Right lobe of liver (tissue), 6 donors: Measurements from ENCODE around the gene CENPP. TPM values are rescaled to one million over a fixed set of nuclear protein-coding genes. Genes with fewer than 3 reads are reported as not detected.

ENCODE experiments used
- ATAC-seq, 4 donors: fragments of 200-7000 bp; cut with Tn5 transposase; one replicate each; pipeline ENCODE4 v1.9.1; 2020; ENCODE audit warnings: mild to moderate bottlenecking in 4 of 4, moderate library complexity in 4 of 4
- DNase-seq, 3 donors: peaks; one replicate each; pipeline ENCODE4 v3.0.0-alpha.2; 2020
- H3K27ac ChIP-seq, 3 donors: fragments of 200-600 bp; one replicate each; pipeline ENCODE4 v1.8.0; 2022
- H3K27me3 ChIP-seq, 2 donors: fragments of 200-600 bp; one replicate each; pipeline ENCODE4 v1.8.0; 2022
- H3K36me3 ChIP-seq, 4 donors: fragments of 200-600 bp; sonication (generic) in 1 of 4; one replicate each; pipeline versions ENCODE4 v1.5.1 to v1.8.0; 2017 to 2022; ENCODE audit warnings: control low read depth in 1 of 4
- H3K4me1 ChIP-seq, 4 donors: fragments of 200-600 bp; sonication (generic) in 1 of 4; one replicate each; pipeline versions ENCODE4 v1.5.1 to v1.8.0; 2017 to 2022; ENCODE audit warnings: control low read depth in 1 of 4
- H3K4me3 ChIP-seq, 3 donors: fragments of 200-600 bp; one replicate each; pipeline ENCODE4 v1.8.0; 2022
- H3K9me3 ChIP-seq, 4 donors: fragments of 200-600 bp; sonication (generic) in 1 of 4; one replicate each; pipeline versions ENCODE4 v1.5.1 to v1.8.0; 2017 to 2022; ENCODE audit warnings: control low read depth in 1 of 4
- CTCF ChIP-seq, 4 donors: fragments of 200-600 bp in 3 of 4; fragments of 450-650 bp in 1 of 4; IDR thresholded peaks; one replicate each; pipeline versions ENCODE4 v1.5.1 to v1.8.0; 2016 to 2022; ENCODE audit warnings: antibody characterized with exemption in 4 of 4, mild to moderate bottlenecking in 2 of 4
- POLR2A ChIP-seq: fragments of 450-650 bp; IDR thresholded peaks from one replicate; pipeline ENCODE4 v1.6.1; 2017; ENCODE audit warnings: antibody characterized with exemption, mild to moderate bottlenecking
- WGBS: methylation state at CpG from one replicate; pipeline ENCODE4 v1.1.6; 2018; ENCODE audit warnings: low coverage, low lambda C conversion rate; ENCODE audit not compliant: insufficient coverage; ENCODE audit errors: missing lambda C conversion rate; 5-methylcytosine and 5-hydroxymethylcytosine counted together
- intact Hi-C, 2 donors: fragments of 100-400 bp; cut with DNase I; formaldehyde crosslinking; loops; one replicate each; pipeline versions ENCODE4 v1.11.2 to v1.14.1; 2022
- total RNA-seq, 6 experiments: library from RNA; depleted of rRNA in 2 of 6; stranded (reverse); fragments of >200 nt in 2 of 6; fragmentation: NEBNext Ultra II Directional in 3 of 6; extraction: Animal tissue kit (Norgen Biotek cat#: 25700) in 3 of 6; gene quantifications; one replicate each; pipeline versions ENCODE4 v1.1.0 to v1.2.4, GENCODE V29; 2016 to 2023
- donor health status: DM: no; HTN: yes; CAD: no.
- donor health status: DM: no; HTN: no; CAD: no.
- donor health status: DM: no; HTN: no; CAD: no.
- donor health status: DM: no; HTN: yes; CAD: no.
- donor health status: DM: no; HTN: yes; CAD: no.

The CENPP gene
- total RNA-seq, 6 experiments from 2014 or later = 1.0 to 3.7 (median 1.5) TPM

GRCh38 chr9:92558612-92559374, 233.0 kb downstream of the CENPP start:
- intact Hi-C loops = no loop called here
- no peak overlapping the region for H3K27ac ChIP-seq
- 97% methylated on average over 6 of the region's 16 CpGs for WGBS
- no peaks in the 10 kb centered on the region for H3K4me1 ChIP-seq
- DNase-seq (no peak), ATAC-seq (no peak)
- TF ChIP-seq CTCF (IDR thresholded peaks at IDR 0.05) (no peak), POLR2A (no peak)
- H3K4me3 ChIP-seq = no peak overlapping the region
- no peaks in the 10 kb centered on the region for H3K36me3 ChIP-seq
- H3K27me3 ChIP-seq = no peaks in the 10 kb centered on the region
- no peaks in the 10 kb centered on the region for H3K9me3 ChIP-seq

GRCh38 chr9:92561374-92562330, 235.9 kb downstream of the CENPP start:
- H3K27ac ChIP-seq = no peak overlapping the region
- H3K9me3 ChIP-seq = no peaks in the 10 kb centered on the region
- DNase-seq = no peak
- no peak overlapping the region for H3K4me3 ChIP-seq
- WGBS = 79% methylated on average over 5 of the region's 5 CpGs
- no peak for TF ChIP-seq POLR2A
- TF ChIP-seq CTCF (IDR thresholded peaks at IDR 0.05) = no peak
- H3K27me3 ChIP-seq = no peaks in the 10 kb centered on the region
- ATAC-seq = no peak
- no peaks in the 10 kb centered on the region for H3K4me1 ChIP-seq
- intact Hi-C loops = no loop called here
- H3K36me3 ChIP-seq = no peaks in the 10 kb centered on the region

- H3K27me3 ChIP-seq = no peaks in the 10 kb centered on the region
Observed at GRCh38 chr9:92562461-92562967, 236.8 kb downstream of the CENPP start.

More at GRCh38 chr9:92562461-92562967, 236.8 kb downstream of the CENPP start:
- Histone ChIP-seq H3K36me3 (no peaks in the 10 kb centered on the region), H3K9me3 (no peaks in the 10 kb centered on the region), H3K4me1 (no peaks in the 10 kb centered on the region), H3K4me3 (no peak overlapping the region), H3K27ac (no peak overlapping the region)
- intact Hi-C loops = no loop called here
- DNase-seq (no peak), ATAC-seq (no peak)
- TF ChIP-seq POLR2A (no peak), CTCF (IDR thresholded peaks at IDR 0.05) (no peak)
- 89% methylated on average over 5 of the region's 5 CpGs for WGBS
